Keratinocyte (primary cell): ENCODE data around the gene POR.

ENCODE experiments used
- CTCF ChIP-seq, 3 experiments: IDR thresholded peaks in 1 of 3; conservative IDR thresholded peaks in 1 of 3; optimal IDR thresholded peaks in 1 of 3; 2 replicates in 2 of 3; 3 replicates in 1 of 3; pipeline versions ENCODE3 to v1.5.1; 2011; ENCODE audit warnings: low read length in 3 of 3, mild to moderate bottlenecking in 3 of 3, moderate library complexity in 2 of 3, control low read depth in 1 of 3, inconsistent platforms in 1 of 3; ENCODE audit not compliant: insufficient read depth in 2 of 3; ENCODE audit errors: extremely low read depth in 1 of 3
- EZH2 ChIP-seq: IDR thresholded peaks from one replicate; pipeline ENCODE4 v1.6.1; 2012; ENCODE audit warnings: inconsistent platforms, mild to moderate bottlenecking, low read length, moderate library complexity

- TF ChIP-seq CTCF (optimal IDR thresholded peaks at IDR 0.05 in 1 of 3, IDR thresholded peaks at IDR 0.05 in 1 of 3, conservative IDR thresholded peaks at IDR 0.05 in 1 of 3; ENCODE audit: extremely low read depth in 1 of 3, insufficient read depth in 2 of 3, low read length in 3 of 3) (peak in 1 of 3 experiments; percentile 42), EZH2 (no peak)
Measured at GRCh38 chr7:75943864-75944263, 28.9 kb downstream of the POR start.
